WI38 (cell line): Measurements from ENCODE around the gene U2AF1L4.

Source experiments
- H3K4me3 ChIP-seq: 2 replicates; pipeline ENCODE4 v1.5.1; 2011; ENCODE audit warnings: low read depth, mild to moderate bottlenecking, control low read depth, low read length
- TF ChIP-seq, protein P1 (sequence below): IDR thresholded peaks from 2 replicates; pipeline ENCODE4 v1.5.1; 2012; ENCODE audit warnings: low read depth, mild to moderate bottlenecking, control low read depth, low read length

The U2AF1L4 gene

DNA sequence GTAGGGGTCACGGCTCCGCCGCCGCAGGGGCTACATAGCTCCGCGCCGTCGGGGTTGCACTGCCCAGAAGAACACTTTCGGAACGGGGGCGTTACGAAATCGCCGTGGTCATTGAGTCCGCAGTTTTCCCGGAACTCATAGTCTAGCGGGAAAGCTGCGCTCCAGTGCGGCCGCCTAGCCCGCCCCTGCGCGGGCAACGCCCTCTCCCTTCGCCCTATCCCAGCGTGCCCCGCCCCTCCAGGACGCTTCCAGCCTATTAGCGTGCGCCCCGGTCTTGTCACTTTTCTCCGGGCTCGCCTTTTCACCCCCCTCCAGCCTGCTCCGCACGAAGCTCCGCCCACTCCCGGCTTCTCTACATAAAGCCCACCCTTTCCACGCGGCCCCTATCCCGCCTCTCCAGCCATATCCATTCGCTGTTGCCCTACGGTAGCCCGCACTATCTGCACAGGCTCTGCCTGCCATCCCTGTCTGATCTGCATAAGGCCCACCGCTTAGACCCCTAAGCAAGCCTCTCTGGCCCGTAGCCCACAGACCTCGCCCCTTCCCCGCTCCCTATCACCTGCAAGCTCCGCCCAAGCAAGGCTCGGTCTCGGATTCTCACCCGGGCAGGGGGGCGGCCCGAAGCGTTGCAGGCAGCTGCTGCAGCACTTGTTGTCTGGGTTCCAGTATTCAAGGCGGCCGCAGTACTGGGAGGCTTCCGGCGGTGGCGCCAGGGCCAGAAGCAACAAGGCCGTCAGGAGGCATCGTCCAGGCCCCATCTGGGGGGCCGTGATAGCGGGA is 4.6 kb downstream of the U2AF1L4 start:
- TF ChIP-seq, protein P1, sequence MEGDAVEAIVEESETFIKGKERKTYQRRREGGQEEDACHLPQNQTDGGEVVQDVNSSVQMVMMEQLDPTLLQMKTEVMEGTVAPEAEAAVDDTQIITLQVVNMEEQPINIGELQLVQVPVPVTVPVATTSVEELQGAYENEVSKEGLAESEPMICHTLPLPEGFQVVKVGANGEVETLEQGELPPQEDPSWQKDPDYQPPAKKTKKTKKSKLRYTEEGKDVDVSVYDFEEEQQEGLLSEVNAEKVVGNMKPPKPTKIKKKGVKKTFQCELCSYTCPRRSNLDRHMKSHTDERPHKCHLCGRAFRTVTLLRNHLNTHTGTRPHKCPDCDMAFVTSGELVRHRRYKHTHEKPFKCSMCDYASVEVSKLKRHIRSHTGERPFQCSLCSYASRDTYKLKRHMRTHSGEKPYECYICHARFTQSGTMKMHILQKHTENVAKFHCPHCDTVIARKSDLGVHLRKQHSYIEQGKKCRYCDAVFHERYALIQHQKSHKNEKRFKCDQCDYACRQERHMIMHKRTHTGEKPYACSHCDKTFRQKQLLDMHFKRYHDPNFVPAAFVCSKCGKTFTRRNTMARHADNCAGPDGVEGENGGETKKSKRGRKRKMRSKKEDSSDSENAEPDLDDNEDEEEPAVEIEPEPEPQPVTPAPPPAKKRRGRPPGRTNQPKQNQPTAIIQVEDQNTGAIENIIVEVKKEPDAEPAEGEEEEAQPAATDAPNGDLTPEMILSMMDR: peak; percentile 23; the same call in 1 of the 2 replicates
- peak overlapping the region; percentile 64 for H3K4me3 ChIP-seq

DNA sequence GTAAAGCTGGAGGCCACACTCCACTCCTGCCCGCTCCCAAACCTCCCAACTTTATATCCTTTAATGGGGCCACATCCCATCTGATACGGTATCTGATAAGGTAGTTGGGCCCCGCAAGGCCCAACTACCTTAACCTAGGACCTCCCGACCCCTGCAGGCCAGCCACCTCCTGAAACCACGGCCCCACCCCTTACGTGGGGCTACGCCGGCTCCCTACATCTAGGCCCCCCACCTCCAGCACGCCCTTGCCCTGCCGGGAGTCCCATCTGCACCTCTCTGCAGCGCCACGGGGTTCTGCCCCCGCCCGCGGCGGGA is 5.2 kb downstream of the U2AF1L4 start:
- peak overlapping the region; percentile 64 for H3K4me3 ChIP-seq
- TF ChIP-seq, protein P1: no peak

DNA sequence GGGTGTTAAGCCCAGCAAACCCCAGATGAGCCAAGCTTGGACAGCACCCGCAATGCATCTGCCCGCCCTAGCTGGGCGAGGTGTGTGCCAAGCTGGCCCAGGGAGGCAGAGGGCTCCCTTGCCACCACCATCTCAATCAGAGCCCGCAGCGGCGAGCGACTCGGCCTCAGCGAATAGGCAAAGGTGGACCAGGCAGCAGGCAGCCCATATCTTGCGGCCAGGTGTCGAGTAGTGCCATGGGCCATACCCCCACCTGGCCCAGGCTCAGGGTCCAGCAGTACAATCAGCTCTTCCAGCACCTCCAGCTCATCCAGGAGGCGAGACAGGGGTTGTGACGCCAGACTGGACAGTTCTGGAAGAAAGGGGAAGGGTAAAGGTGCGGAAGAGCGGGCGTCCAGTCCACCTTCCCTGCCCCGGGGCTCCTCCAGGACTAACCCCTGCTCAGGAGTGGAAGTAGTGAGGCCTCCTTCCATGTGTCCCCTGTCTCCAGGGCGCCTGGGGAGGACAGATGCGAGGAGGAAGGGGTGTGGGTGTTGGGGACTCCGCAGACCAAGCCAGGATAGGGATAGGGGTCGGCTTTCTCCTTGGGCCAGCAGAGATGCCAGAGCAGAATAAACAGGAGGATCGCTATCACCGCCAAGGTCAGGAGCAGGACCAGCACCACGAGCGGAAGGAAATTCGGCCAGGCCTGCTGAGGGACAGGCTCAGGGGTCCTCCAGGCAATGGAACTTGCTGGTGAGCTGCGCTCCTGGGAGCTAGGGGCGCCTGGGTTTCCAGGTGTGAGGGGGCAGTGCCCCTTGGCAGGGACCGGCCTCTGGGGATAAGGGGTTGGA is 5.7 kb downstream of the U2AF1L4 start:
- TF ChIP-seq, protein P1: no peak

DNA sequence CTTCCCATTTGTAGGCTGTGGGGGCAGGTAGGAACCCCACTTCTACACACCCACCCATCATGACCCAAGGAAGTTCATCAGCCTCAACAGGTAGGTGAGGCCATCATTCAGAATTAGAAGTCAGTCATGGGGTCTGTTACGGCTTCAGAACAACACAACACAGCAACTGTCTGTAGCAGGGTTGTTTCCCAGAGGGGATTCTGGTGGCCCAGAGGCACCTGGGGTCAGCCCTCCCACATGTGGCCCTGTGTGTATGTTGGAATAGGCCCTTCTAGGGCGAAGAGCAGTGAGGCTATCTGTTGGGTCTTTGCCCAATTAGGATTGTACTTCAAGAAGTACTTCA is 6.4 kb downstream of the U2AF1L4 start:
- no peak overlapping the region for H3K4me3 ChIP-seq
- TF ChIP-seq, protein P1: no peak

More for the DNA sequence above, 5.7 kb downstream of the U2AF1L4 start:
- H3K4me3 ChIP-seq: peak overlapping the region; percentile 64

DNA sequence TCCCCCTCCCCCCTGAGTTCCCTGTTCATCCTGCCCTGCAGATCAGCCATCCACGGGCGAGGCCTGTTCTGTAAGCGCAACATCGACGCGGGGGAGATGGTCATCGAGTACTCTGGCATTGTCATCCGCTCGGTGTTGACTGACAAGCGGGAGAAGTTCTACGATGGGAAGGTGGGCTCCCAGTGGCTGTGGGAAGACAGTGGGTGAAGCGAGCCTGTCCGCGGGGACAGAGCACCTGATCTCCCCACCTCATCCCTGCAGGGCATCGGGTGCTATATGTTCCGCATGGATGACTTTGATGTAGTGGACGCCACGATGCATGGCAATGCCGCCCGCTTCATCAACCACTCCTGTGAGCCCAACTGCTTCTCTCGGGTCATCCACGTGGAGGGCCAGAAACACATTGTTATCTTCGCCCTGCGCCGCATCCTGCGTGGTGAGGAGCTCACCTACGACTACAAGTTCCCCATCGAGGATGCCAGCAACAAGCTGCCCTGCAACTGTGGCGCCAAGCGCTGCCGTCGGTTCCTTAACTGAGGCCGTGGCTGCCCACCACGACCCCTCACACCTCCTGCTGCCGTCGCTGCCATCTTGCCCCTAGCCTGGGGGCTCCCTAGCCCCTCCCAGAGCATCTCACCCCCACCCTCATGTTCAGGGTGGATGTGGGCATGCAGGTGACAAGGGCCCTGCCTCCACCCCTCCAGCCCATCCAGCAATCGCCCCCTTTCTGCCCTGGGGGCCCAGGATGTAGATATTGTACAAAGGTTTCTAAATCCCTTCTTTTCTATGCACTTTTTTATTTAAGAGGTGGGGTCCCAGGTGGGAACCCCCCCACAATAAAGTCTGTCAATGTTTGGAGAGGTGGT is 7.0 kb downstream of the U2AF1L4 start:
- no peak overlapping the region for H3K4me3 ChIP-seq
- TF ChIP-seq, protein P1: no peak

DNA sequence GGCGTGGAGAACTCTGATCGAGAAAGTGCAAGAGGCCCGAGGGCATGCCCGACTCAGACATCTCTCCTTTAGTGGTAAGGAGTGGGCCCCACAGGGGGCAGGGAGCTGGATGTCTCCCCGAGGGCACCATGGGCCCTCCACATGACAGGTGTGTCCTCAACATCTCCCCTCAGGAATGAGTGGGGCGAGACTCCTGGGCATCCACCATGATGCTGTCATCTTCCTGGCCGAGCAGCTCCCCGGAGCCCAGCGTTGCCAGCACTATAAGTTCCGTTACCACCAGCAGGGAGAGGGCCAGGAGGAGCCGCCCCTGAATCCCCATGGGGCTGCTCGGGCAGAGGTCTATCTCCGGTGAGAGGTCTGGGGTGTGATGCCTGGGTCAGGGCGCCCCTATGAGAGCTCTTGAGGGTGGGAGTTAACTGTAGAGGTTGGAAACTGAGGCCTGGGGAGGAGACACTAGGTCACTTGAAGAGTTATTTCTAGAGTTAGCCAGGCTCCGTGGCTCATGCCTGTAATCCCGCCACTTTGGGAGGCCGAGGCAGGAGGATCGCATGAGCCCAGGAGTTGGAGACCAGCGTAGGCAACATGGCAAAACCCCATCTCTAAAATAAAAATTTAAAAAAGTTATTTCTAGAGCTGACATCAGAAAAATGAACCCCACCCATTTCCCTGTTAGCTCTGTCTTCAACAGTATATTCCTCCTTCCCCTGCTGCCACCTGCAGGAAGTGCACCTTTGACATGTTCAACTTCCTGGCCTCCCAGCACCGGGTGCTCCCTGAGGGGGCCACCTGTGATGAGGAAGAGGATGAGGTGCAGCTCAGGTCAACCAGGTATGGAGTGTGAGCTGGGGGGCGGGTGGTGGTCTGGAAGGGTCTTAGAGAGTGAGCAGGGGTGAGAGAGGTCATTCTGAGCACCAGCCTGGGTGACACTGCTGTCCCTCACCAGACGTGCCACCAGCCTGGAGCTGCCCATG is 8.0 kb downstream of the U2AF1L4 start:
- TF ChIP-seq, protein P1: no peak
- no peak overlapping the region for H3K4me3 ChIP-seq
